Uterus (tissue), 2 donors: Measurements from ENCODE around the gene PSPN.

Experiments
- CTCF ChIP-seq, 4 experiments: fragments of 200-600 bp in 2 of 4; fragments of 450-650 bp in 2 of 4; sonication (generic) in 2 of 4; IDR thresholded peaks; one replicate each; pipeline ENCODE4 v1.5.1; 2016 to 2019; ENCODE audit warnings: antibody characterized with exemption in 4 of 4, mild to moderate bottlenecking in 2 of 4, moderate library complexity in 1 of 4
- POLR2A ChIP-seq, 2 donors: fragments of 450-650 bp; IDR thresholded peaks; one replicate each; pipeline ENCODE4 v1.6.1; 2016; ENCODE audit warnings: antibody characterized with exemption in 2 of 2, mild to moderate bottlenecking in 1 of 2, moderate library complexity in 1 of 2

- TF ChIP-seq CTCF (IDR thresholded peaks at IDR 0.05) (no peak), POLR2A (IDR thresholded peaks at IDR 0.05) (no peak)
These were observed 2.3 kb upstream of the PSPN start for GRCh38 chr19:6378041-6378440.
